HG03520 (cell line): ENCODE results near the gene GNAT2.

Source experiments
- ATAC-seq: cut with Tn5 transposase; IDR thresholded peaks from one replicate; pipeline ENCODE4 v1.9.1; 2021; ENCODE audit warnings: mild to moderate bottlenecking, moderate library complexity; ENCODE audit not compliant: unreplicated experiment

The GNAT2 gene

DNA sequence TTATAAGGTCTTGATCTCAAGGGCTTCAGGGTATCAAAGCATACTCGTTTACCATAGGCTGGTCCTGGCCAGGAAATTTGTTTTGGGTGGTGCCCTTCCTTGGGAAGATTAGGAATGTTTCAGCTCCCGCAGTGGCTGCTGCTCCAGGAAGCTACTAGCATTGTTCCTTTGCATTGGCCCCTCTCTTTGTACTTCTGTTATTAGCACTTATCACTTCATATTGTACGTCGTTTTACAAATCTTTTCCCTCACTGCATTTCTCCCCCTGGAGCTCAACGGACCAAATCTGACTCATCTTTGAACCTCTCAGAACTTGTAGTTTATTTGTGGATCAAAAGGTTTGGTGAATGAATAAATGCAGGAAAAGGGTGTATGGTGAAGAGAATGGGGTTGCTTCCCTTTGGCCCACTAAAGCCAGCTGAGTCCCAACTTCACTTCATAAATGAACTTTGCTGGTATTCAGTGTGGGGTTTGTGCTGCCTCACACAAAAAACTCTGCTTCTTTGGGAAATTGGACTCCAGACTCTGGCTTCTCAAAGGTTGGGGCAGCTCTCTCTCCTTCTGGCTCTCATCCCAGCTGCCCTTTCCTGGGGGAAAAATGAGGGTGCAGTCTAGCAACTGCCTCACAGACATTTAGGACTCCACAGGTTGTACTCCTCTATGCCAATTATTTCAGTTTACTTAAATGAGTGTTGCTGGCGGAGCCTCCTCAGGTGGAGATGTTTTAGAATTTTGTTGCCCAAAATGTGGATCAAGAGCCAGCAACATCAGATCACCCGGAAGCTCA is 5.9 kb downstream of the GNAT2 start:
- ATAC-seq, result no peak

- no peak for ATAC-seq
These were observed 8.0 kb downstream of the GNAT2 start for GRCh38 chr1:109611308-109611990.

DNA sequence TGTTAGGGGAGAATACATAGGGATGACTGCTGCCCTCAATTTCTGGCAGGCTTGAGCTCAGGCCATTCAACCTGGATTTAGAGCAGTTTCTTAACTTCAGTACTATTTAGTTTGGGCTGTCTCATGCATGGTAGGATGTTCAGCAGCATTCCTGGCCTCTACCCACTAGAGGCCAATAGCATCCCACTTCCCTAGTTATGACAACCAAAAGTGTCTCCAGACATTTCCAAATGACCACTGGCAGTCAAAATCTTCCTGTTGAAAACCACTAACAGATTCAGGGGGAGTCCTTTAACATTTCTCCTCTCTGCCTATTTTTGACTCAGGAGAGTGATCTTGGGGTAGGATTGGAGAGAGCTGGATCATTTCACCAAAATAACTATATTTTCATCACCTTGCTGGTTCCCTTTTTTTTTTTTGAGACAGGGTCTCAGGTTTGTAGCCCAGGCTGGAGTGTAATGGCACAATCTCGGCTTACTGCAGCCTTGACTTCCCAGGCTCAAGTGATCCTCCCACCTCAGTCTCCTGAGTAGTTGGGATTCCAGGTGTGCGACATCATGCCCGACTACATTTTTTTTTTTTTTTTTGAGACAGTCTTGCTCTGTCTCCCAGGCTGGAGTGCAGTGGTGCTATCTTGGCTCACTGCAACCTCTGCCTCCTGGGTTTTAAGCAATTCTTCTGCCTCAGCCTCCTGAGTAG is 8.7 kb downstream of the GNAT2 start:
- no peak for ATAC-seq

DNA sequence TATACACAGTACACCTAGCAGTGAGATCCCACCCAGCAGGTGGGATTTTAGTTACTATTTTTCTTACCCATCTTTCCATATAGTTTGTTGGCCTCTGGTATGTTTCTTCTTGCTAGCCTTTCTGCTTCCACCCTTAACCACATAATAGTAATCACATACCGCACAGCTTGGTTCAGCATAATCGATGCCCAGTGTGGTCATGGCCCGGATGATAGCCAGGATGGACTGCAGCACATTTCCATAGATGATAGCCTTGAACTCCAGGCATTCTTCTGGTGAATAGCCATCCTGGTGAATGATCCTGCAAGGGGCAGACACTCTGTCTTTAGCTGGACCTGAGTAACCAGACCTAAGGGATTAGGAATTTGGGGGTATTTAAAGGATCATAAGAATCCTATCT is 9.5 kb downstream of the GNAT2 start:
- no peak for ATAC-seq

DNA sequence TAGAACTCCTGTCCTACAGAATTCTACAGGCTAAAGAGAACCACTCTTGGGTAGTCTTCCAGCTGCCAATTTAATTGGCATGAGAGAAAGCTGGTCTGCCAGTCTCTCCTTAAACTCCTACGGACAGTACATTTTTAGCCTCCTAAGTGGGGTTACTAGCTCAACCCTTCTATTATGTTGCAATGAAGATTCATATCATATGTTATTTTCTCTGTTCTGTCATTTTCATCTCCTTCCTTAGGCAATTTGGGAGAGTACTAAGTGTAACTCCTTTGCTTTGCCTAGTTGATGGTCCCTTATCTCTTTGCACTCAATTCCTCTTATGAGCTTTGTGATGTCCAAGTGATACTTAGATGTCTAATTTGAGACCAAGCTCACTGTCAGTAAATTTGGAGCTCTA is 14.0 kb downstream of the GNAT2 start:
- no peak for ATAC-seq

DNA sequence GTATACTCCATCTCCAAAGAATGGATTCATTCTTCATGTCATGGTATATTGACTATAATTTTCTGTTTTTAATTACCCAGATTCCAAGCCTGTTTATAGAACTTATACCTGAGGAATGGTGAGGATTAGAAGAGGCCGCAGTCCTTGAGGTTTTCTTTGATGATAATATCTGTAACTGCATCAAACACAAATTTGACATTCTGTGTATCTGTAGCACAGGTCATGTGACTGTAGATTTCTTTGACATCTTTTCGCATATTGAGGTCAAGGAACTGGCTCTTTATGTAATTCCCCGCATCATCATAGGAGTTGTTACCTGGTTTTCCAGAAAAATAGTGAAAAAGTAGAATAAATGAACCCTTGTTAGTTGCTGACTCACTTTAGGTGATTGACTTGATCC is 16.2 kb downstream of the GNAT2 start:
- ATAC-seq, result no peak

- no peak for ATAC-seq
These were observed 20.8 kb downstream of the GNAT2 start for GRCh38 chr1:109598655-109599054.

- no peak for ATAC-seq
These were observed 21.3 kb downstream of the GNAT2 start for GRCh38 chr1:109598156-109598555.

DNA sequence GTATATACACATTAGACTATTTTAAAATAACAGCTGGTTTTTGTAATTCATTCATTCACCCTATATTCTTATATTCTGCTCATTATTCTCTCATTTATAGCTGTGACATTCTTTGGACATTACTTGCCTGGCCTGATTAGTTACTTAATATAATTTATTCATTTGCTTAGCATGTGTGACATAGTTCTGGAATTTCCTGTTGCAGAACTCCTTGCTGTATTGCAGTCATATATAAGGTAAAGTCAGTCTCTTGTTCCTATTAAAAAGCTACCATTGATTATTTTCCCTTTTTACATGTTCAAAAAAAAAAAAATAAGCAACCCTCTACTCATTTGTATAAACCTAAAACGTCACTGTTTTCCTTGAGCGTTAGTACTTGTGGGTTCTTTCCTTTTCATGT is 23.9 kb downstream of the GNAT2 start:
- ATAC-seq, result no peak

GRCh38 chr1:109592916-109593315 is 26.5 kb downstream of the GNAT2 start:
- no peak for ATAC-seq

DNA sequence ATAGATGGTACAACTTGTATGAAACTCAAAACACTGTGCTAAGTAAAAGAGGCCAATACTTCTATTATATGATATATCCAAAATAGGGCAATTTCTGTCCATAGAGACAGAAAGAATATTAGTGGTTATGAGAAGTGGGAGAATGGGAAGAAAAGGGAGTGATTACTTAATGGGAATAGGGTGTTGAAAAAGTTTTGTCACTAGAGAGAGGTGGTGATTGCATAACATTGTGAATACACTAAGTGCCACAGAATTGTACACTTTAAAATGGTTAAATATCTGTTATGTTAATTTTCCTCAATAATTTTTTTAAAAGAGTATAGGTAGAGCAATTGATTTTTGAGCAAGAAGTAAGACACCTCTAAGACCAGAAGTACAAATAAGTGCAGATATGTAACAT is 29.7 kb downstream of the GNAT2 start:
- no peak for ATAC-seq

GRCh38 chr1:109589177-109589576 is 30.2 kb downstream of the GNAT2 start:
- ATAC-seq, result no peak

DNA sequence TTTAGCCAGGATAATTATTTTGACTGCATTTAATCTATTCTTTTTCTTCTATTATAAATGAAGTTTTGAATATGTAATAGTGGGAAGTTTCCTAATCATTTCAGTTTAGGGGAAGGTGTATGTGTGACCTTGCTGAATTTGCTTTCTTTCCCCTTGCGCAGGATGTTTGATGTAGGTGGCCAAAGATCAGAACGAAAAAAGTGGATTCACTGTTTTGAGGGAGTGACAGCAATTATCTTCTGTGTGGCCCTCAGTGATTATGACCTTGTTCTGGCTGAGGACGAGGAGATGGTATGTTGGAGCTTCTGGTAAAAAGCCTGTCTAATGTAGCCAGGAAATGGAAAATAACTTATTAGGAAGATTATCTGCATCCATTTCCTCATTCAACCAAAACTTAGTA is 33.4 kb downstream of the GNAT2 start:
- ATAC-seq, result no peak

DNA sequence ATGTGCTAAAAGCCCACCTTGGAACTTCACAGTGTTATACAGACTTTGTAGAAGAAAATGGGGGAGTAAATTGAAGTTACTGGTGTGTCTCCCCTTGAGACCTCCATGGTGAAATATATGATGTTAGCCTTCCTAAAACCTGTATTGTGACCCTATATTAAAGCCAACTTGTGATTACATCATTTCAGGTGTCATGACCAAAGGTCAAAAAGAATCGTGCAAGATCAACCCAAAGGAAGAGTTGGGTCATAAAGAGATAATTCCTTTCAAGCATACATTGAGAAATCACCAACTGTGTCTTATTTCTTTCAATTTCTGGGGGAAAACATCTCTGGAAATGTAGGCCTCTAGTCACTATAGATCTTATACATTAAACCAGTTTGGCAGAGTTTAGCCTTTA is 34.6 kb downstream of the GNAT2 start:
- no peak for ATAC-seq

DNA sequence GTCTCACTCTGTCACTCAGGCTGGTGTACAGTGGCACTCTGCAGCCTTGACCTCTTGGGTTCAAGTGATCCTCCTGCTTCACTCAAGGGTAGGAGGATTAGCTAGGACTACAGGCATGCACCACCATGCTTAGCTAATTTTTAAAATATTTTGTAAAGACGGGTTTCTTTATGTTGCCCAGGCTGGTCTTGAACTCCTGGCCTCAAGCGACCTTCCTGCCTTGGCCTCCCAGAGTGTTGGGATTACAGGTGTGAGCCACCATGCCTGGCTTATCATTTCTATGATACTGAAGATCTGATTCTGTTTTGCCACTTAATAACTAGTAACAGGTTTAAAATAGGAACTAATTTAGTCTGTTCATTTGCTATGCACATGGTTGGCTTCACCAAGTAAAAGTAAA is 37.4 kb downstream of the GNAT2 start:
- no peak for ATAC-seq

GRCh38 chr1:109579491-109579890 is 39.9 kb downstream of the GNAT2 start:
- no peak for ATAC-seq

- ATAC-seq, result no peak
These were observed 40.4 kb downstream of the GNAT2 start for GRCh38 chr1:109578947-109579443.

GRCh38 chr1:109573785-109574184 is 45.6 kb downstream of the GNAT2 start:
- no peak for ATAC-seq

DNA sequence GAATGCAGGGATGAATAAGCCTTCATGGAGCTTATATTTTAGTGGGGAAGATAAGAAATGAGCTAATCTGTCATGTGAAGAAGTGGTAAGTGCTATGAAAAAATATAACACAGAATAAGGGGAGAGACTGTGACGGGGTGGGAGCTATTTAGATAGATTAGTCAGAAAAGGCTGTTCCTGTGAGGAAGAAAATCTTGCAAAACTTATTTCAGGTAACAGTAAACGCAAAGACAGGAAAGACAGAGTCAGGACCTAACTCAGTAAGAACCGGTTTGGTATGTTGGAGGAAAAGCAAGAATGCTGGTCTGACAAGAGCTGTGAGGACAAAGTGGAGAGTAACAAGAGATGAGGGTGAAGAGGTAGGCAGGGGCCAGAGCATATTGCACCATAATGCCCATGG is 49.0 kb downstream of the GNAT2 start:
- ATAC-seq, result no peak

- no peak for ATAC-seq
These were observed 50.1 kb downstream of the GNAT2 start for GRCh38 chr1:109569323-109569722.

- no peak for ATAC-seq
These were observed 51.3 kb downstream of the GNAT2 start for GRCh38 chr1:109567877-109568672.
